Suppressor macrophage treated with lipopolysaccharide for 1 hour (primary cell): ENCODE data around the gene HSD3B2.
"Not testable (repeated sequence)": the region's sequence is repeated elsewhere in the genome, so short reads cannot be mapped to it uniquely, and the experiment has no call there.

ENCODE experiments used
- DNase-seq, 3 donors: peaks; one replicate each; pipeline ENCODE4 v3.0.0-alpha.2; 2020 to 2022

HSD3B2 gene

DNA sequence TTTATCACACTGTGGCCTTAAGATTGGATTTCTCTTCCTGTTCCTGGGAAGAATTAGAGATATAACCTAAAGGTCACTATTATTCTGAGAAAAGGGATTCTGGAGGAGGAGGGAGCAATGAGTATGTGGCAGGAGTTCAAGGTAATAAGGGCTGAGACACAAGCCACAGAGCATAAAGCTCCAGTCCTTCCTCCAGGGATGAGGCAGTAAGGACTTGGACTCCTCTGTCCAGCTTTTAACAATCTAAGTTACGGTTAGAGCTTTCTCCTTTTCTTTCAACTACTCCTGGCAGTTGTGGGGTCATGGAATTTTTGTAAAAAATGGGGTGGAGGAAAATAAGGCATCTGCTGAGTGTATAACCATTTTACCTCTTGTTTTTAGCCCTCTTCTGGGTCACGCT lies at the start of gene HSD3B2:
HSD3B2 (plus strand) TSS at position 201 of the 400 bp plus-strand sequence. CDS start 270 bp downstream, outside the sequence.
- DNase-seq = no peak

DNA sequence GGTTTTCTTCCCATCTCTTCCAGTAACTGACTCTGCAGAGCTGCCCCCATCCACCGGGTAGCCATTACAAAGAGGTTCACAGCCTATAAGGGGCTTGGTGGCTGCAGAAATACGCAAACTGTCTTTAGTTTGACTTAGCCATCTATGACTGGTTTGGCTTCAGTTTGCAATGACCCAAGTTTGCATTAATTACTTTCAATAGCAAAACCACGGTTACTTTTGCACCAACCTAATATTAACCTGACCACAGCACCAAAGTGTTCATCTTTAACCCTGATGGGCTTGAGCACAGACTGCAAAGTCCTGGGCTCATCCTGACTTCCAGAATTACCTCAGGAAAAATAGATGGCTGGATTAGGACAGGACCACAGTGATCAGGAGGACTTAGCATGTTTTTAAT lies 48.5 kb upstream of the HSD3B2 start:
- DNase-seq = no peak

DNA sequence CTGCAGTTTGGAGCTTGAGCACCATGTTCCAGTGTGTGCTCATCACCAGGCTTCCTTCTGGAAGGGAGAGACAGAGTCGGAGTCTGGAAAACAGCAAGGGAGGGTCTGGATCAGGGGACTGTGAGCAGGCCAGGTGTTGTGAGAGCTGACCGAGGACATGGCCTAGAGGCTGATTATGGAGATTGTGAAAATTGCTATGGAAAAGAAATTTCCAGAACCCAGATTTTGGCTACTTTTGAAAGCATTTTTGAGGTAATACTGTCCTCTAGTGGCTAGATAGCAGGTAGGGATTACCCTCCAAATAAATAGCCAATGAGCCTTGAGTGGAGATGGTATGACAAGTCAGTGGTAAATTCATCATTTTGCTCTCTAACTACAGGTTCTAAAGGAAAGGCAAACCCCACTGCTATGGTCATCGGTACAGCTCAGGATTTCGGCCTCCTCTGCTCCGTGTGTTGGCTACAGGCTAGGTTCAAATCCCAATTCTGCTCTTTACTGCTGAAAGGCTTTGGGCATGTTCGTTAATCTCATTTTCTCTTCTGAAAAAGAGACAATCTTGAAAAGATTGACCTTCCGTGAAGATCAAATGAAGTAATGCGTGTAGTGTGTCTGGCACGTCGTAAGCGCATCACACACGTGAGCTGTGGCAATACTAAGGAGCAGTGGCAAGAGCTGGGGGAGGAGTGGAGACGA lies 47.4 kb upstream of the HSD3B2 start:
- peak; percentile 12 to 34 (median 28) for DNase-seq

DNA sequence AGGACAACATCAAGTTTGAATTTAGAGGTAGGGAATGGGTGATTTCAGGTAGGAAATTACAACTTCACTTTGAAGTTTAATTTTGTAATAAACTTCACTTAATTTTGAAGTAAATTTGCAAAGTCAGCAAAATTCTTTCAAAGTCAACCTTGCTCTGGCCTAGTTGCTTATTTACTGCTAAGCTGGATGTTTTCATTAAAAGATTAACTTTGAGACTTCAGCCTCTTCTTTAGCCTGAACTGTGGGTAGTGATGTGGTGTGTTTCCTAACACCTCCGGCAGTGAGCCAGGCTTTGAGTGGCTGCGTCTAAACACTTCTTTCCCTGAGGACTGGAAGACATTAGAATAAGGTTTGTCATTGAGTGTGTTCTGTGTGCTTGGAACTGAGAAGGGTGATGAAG lies 46.4 kb upstream of the HSD3B2 start, which contains the start of gene HAO2:
HAO2 (plus strand) TSS at position 232 of the 400 bp plus-strand sequence. CDS start 12,301 bp downstream, outside the sequence.
- no peak for DNase-seq

DNA sequence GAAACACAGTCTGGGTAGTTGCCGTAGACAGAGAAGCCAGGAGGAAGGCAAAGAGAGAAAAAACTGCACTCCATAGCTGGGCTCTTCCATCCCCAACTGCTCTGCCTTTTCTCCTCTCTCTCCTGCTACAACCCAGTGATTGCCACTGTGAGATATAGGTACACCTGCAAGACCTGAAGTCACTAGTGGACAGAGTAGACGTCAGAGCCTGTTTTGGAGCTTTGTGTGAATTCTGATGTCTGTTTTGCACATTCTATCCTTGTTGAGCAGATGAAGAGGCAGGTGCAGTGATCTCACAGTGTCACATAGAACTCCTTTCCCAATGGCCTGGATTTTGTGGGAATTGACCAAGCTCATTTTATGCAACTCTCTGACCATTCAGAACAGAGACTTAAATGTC lies 44.2 kb upstream of the HSD3B2 start:
- no peak for DNase-seq

DNA sequence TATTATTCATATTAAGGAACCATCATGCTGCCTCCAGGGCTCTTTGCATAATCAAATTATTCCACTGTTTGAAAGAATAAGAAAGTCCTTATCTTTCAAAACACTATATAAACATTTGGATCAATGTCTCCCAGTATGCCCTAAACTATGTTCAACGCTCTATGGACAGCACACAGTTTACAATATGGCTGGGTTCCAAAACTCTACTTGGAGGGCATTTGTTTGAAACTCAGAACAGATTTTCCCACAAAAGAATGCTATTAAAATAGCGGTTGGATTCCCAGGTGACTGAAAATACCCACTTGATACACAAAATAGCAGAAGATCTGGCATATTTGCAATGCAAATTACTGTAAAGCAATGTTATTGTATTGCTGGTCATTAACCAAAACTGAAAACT lies 43.1 kb upstream of the HSD3B2 start:
- DNase-seq = no peak

DNA sequence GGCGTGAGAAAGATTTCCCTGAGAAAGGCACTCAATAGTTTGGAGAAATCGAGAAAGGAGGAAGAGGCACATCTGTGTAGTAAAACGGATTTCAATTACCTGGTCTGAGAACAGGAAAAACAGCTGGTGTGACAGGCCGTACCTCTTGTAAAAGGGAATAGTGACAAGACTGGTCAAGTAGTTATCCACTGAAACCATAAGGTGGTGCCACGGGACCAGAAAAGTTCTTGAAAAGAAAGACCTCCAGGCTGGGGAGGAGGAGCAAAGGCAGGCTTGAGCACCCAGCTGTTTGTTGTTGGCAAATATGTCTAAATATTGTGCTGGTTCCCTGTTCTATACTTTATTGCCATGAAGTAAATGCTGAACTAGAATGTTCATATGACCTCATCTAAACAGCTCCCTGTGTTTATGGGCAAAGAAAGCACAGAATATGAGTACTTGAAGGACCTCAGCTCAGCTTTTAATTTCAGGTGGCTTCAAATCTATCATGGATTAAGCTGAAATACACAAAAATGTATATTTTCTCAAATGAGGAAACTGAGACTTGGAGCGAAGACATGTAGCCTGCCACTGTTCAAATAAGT lies 42.4 kb upstream of the HSD3B2 start:
- no peak for DNase-seq

DNA sequence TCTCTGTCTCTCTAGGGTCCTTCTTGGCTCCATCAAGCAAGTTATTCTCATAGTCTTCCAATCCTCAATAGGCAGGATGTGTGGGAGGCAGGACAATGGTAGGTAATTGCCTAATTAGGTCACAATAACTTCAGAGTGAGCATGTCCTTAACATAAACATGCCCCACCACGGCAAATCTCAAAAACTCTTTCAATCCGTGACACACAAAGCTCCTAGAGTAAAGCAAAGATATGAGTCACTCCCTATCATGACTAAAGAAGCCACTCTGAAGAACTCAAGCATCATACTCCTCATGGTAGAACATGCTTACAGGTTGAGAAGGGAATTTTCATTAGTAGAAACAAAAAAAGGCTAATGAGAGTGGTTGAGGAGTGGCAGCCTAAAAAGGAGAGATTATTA lies 41.5 kb upstream of the HSD3B2 start:
- no peak for DNase-seq

DNA sequence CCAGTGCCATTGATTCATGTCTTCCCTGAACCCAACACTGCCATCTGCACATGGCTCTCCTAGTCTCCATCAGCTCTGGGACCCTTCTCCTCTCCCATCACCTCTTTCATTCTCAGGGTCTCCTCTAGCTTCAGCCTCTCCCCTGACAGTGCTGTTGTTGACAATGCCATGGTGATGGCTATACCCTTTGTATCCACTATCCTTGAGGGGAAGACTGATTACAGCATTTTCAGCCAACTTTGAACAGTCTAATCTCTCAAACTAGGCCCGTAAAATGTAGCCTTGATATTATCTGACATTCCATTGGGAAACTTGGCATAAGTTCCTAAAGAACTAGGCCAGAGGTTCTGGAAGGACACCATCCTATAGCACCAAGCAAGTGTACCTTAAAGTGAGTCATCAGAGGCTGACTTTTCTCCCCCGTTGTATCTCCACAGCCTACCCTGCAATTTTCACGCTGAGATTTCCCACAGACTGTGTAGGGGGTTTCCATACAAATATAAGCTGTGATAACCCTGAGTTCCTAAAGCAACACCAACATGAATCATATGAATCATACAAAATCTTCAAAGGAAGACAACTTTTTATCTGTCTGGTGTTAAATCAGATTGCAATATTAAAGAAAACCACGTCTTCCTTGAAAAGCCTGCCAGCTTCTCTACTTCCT lies 40.6 kb upstream of the HSD3B2 start:
- no peak for DNase-seq

DNA sequence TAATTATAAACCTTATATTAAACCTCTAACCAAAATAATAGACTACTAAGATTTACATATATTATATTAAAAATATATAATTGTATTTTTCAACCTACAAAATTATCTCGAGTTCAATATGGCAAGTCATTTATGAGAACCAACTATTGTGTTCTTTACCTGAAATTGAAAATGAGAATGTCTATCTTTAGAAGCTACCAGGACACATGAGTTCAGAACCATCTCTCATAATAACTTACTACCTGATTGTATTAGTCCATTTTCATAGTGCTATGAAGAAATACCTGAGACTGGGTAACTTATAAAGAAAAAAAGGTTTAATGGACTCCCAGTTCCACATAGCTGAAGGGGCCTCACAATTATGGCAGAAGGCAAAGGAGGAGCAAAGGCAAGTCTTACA lies 39.6 kb upstream of the HSD3B2 start:
- no peak for DNase-seq

DNA sequence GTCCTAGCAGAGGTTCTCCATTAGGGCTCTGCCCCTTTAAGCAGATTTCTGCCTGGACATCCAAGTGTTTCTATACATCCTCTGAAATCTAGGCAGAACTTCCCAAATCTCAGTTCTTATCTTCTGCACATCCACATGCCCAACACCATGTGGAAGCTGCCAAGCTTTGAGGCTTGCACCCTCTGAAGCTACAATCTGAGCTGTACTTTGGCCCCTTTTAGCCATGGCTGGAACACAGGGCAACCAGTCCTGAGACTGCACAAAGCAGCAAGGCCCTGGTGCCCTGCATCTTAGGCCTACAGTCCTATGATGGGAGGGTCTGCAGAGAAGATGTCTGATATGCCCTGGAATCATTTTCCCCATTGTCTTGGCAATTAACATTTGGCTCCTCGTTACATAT lies 38.4 kb upstream of the HSD3B2 start:
- DNase-seq = no peak

DNA sequence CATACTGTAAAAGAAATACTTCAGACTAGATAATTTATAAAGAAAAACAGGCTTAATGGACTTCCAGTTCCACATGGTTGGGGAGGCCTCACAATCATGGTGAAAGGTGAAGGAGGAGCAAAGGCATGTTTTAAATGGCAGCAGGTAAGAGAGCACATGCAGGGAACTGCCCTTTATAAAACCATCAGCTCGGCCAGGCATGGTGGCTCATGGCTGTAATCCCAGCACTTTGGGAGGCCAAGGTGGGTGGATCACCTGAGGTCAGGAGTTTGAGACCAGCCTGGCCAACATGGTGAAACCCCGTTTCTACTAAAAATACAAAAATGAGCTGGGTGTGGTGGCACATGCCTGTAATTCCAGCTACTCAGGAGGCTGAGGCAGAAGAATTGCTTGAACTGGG lies 37.4 kb upstream of the HSD3B2 start:
- not testable (repeated sequence) for DNase-seq

DNA sequence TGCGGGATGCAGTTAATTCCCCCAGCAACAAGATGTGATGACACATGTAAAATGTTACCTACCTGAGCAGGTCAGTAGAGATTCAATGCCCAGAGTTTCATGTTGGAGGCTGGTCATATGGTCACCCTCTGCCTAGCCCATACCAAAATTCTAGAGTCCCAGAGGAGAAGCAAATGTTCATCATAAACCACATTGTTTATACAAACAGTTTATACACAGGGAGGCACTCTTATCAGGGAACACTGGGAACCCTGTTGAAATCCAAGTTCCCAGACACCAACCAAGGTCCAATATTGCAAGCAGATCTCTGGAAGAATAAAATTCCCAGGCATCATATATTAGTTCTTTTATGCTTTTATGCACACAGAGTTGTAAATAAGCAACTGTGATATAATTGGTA lies 35.8 kb upstream of the HSD3B2 start:
- DNase-seq = no peak

DNA sequence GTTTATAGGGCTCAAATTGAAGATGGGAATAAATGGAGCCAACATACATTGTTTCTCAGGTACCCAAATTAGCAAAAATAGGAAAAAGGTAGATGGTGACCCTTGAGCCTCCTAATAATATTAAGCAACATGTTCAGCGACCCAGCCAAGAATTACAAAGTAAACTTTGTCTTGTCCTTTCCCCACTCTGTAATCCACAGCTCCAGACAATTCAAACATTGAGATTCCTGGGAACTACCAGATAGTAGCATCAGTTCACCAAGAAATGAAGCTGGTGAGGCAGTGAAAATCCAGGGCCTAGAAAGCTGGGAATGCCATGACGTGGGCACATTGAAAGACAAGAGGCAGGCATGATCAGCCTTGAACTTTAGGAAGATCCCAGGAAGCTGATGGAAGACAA lies 34.6 kb upstream of the HSD3B2 start:
- DNase-seq = no peak

DNA sequence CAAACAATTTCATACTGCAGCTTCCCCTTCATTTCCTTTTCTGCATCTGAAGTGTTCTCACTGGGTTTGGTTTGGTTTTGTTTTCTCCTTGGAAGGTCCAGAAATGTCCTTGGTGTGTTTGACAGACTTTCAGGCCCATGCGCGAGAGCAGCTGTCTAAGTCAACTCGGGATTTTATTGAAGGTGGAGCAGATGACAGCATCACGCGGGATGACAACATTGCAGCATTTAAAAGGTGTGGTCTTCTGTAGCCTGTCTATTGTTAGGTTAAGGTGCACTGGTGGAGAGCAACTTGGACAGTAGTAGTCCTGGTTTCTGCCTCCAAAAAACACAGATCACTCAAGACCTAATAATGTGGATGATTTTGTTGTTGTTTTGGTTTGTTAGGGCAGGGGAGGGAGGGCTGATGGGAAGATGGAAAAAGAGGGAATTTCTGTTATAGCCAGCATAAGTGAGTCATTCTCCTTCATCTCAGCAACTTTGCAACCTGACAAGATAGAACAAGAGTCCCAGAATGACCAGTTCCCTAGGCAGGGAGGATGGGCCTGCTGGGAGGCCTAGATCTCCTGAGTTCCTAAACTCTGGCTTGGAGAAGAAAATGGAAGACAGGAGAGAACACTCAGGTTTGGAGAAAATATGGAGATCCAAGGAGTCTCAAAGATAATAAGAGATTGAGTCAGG lies 33.8 kb upstream of the HSD3B2 start:
- DNase-seq = no peak

DNA sequence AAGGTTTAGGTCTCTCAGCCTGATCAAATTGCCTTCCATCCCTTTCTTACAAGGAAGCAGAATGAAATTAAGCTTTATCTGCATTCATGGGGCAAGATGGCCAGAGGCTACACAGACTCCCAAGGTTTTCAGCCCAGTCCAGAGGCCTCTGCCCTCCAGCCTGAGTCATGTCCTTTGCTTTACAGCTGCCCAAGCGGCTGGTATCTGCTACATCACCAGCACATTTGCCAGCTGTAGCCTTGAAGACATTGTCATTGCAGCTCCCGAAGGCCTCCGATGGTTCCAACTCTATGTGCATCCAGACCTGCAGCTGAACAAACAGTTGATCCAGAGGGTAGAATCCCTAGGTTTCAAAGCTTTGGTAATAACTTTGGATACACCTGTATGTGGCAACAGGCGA lies 30.4 kb upstream of the HSD3B2 start:
- no peak for DNase-seq

DNA sequence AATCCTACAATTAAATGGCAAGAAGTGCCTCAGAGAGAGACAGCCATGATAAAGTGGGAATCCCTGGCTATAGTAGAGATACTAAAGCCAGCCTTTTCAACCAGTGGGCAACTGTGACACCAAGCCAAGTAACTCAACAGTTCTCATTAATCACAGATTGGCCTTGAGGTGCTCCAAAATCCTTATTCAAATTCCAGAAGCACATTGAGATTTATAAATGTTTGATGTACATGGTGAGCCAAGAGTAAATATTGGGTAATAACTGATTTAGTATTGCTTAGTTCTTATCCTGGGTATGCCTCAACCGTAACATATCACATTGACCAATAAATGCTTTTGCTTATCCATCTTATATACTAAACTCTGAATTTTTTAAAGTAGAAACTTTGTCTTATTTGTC lies 29.3 kb upstream of the HSD3B2 start:
- DNase-seq = no peak

DNA sequence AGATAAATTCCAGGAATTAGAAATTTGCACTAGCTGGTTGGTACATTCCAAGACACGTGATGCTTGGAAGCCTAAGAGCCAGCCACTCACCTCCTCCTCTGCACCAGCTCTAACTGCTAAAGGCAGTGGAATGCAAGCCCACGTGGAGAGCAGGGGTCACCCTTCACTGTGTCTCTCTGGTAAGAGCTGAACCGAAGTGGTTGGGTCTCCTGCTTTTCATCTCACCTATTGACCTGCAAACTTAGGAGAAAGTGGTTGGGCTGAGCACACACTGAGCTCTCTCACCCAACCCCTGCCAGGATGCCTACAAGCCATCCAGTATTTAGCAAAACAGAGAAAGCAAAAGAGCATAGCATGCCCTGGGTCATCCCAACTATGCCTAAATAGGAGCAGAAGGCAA lies 27.1 kb upstream of the HSD3B2 start:
- DNase-seq = no peak

DNA sequence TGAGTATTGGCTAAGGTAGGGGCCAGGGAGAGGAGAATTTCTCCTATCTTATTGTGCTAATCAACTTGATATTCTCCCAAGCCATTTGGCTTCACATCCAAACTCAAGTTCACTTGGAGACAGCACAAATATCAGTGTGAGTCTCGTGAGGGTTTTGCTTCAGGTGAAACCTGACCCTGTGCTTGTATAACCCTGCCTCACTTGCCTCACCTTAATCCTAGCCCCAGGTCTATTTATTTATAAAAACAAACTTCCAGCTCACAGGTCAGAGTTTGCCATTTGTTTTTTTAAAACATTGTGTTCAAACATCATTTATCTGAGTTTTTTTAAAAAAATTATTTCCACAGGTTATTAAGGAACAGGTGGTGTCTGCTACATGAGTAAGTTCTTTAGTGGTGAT lies 26.5 kb upstream of the HSD3B2 start:
- no peak for DNase-seq

DNA sequence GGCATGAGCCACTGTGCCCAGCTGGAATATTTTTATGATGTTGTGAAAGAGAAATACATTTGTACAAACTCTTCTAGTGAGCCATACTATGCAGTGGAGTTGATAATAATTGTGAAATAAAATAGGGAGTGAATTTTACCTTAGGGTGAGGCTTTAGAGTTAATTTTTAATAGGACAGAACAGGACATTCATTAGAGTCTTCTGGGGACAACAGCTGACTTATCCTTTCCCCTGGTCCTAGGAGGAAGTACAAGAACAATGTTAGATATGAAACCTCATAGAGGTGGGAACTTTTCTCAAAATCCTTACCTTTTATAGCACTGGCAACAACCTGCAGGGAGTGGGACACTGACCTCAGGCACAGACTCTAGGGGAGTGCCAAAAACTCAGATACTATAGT lies 24.4 kb upstream of the HSD3B2 start:
- DNase-seq = no peak

DNA sequence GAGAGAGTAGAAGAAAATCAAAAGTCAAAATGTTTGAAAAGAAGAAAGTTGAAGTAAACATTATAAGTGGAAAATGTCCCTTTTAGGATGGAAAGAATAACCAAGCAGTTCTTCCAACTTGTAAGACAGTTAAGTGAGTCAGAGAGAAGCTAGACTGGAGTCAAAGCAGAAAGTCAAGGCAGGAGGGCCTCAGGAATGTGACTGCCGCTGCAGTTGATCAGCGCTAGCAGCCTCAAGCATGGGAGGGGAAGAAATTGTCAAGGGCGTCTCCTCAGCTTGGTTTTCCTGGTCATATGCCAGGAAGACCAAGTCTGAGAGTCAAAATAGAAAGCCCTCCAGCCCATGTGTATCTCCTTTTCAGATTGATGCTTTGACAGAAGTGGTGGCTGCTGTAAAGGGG lies 23.2 kb upstream of the HSD3B2 start:
- no peak for DNase-seq

DNA sequence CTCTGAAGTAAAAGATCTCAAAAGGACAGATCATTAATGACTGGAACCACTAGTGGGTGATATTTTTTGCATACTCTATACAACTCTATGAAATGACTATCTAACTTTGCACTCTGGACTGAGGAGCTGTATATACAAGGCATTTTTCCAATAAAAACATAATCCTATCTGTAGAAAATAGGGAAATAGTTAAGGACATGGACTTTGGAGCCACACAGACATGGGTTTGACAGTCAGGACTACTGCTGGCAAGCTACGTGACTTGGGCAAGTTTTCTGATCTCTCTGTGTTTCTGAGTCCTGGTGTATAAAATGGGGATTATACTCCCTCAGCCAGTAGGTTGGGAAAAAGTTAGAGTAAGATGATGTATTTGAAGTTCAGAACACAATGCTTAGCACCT lies 20.9 kb upstream of the HSD3B2 start:
- DNase-seq = no peak

DNA sequence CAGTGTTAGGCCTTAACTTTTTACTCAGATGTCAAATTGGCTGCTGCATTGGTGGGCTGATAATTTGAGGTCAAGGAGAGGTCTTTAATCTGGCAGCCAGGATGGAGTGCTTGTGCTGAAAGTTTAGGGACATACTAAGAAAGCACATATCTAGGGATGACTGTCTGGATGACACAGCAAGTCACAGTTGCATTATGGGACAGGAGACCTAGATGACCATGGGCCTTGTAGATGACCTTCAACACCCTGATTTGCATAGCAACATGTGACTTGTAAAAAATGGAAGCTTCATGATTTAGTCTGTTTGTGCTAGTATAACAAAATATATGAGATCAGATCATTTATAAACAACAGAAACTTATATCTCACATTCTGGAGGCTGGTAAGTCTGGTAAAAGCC lies 18.0 kb upstream of the HSD3B2 start:
- DNase-seq = no peak

DNA sequence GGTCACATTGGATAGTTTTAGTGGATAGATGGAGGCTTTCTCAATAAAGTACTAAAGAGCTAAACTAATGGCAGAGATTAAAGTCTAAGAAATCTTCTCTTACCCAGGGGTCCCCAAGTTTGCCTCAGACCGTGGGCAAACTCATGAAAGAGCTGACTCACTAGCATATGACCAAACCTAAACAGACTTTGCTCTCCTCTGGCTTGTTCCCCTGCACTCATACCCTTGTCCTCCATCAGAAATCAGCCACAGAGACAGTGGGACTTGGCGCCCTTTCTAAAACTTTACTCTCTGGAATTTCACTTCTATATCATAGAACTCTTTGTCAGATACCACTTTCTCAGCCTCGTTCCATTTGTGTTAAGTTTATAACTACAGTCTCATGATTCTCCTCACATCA lies 17.0 kb upstream of the HSD3B2 start:
- no peak for DNase-seq
